SK-N-MC (cell line): Measurements from ENCODE around the gene CREM.

ENCODE experiments used
- EZH2 ChIP-seq: fragments of 200-600 bp; sonication (generic); IDR thresholded peaks from one replicate; pipeline ENCODE4 v1.6.1; 2017; ENCODE audit warnings: antibody characterized with exemption
- FOXP2 ChIP-seq: optimal IDR thresholded peaks from 2 replicates; pipeline ENCODE3; 2011; ENCODE audit warnings: mild to moderate bottlenecking, moderate library complexity; ENCODE audit not compliant: insufficient read depth; ENCODE audit errors: extremely low read length, control extremely low read depth
- POLR2AphosphoS5 ChIP-seq: IDR thresholded peaks from 2 replicates; pipeline ENCODE4 v1.6.1; 2012; ENCODE audit warnings: mild to moderate bottlenecking, low read depth, low read length, borderline replicate concordance

- TF ChIP-seq POLR2AphosphoS5 (no peak), EZH2 (no peak), FOXP2 (no peak)
These were observed 13.5 kb downstream of the CREM start for GRCh38 chr10:35140126-35140525.
